Coronary artery (tissue), 2 donors: ENCODE measurements around the gene GNG3.

Experiments used
- DNase-seq: peaks from one replicate; pipeline ENCODE4 v3.0.0-alpha.2; 2017; ENCODE audit warnings: low spot score
- H3K27ac ChIP-seq, 2 donors: fragments of 200-600 bp; sonication (generic); one replicate each; pipeline ENCODE4 v1.5.1; 2016 to 2019
- H3K4me3 ChIP-seq: fragments of 200-600 bp; sonication (generic); 2 replicates; pipeline ENCODE4 v1.5.1; 2016; ENCODE audit warnings: mild to moderate bottlenecking, moderate library complexity
- CTCF ChIP-seq: fragments of 200-600 bp; sonication (generic); IDR thresholded peaks from one replicate; pipeline ENCODE4 v1.5.1; 2019; ENCODE audit warnings: antibody characterized with exemption

The GNG3 gene

GRCh38 chr11:62707277-62707861 is at the start of gene GNG3, which contains the start of gene BSCL2:
Gene GNG3 (plus strand): TSS chr11:62707676. CDS start chr11:62708296, 620 bp downstream.
Gene BSCL2 (minus strand): TSS chr11:62707424. CDS start chr11:62707195, 229 bp downstream.
- TF ChIP-seq CTCF, result no peak
- Histone ChIP-seq H3K4me3 (peak within 1 kb of the TSS; percentile 86), H3K27ac (peak within 1 kb of the TSS; percentile 62 to 88)
- DNase-seq, result no peak

- TF ChIP-seq CTCF, result no peak
- no peak for DNase-seq
- peak overlapping the region; percentile 86 for H3K4me3 ChIP-seq
- peak overlapping the region; percentile 55 to 93 for H3K27ac ChIP-seq
Observed at GRCh38 chr11:62664405-62665074, 42.9 kb upstream of the GNG3 start.

- peak within 1 kb of the TSS; percentile 55 to 93 for H3K27ac ChIP-seq
- TF ChIP-seq CTCF, result no peak
- peak within 1 kb of the TSS; percentile 86 for H3K4me3 ChIP-seq
- peak; percentile 98 for DNase-seq
Observed at GRCh38 chr11:62665075-62665598, 42.3 kb upstream of the GNG3 start, which contains the start of the genes C11orf98 and CSKMT. Gene C11orf98 (minus strand): TSS chr11:62665210. CDS start chr11:62665169, 41 bp downstream. Gene CSKMT (plus strand): TSS chr11:62665312. CDS start chr11:62665880, 568 bp downstream.

- peak; percentile 84 for DNase-seq
- TF ChIP-seq CTCF, result no peak
Observed at GRCh38 chr11:62665599-62666258, 41.7 kb upstream of the GNG3 start.

GRCh38 chr11:62666259-62666926 is 41.1 kb upstream of the GNG3 start:
- Histone ChIP-seq H3K27ac (peak overlapping the region; percentile 55 to 93), H3K4me3 (peak overlapping the region; percentile 86)
- TF ChIP-seq CTCF, result no peak
- no peak for DNase-seq

More at GRCh38 chr11:62665599-62666258, 41.7 kb upstream of the GNG3 start:
- Histone ChIP-seq H3K27ac (peak overlapping the region; percentile 55 to 93), H3K4me3 (peak overlapping the region; percentile 86)

GRCh38 chr11:62667460-62667859 is 40.0 kb upstream of the GNG3 start:
- H3K27ac ChIP-seq, result no peak overlapping the region
- H3K4me3 ChIP-seq, result no peak overlapping the region
- DNase-seq, result no peak
- no peak for TF ChIP-seq CTCF
